ENCODE results near the gene FMO1.

The FMO1 gene

DNA sequence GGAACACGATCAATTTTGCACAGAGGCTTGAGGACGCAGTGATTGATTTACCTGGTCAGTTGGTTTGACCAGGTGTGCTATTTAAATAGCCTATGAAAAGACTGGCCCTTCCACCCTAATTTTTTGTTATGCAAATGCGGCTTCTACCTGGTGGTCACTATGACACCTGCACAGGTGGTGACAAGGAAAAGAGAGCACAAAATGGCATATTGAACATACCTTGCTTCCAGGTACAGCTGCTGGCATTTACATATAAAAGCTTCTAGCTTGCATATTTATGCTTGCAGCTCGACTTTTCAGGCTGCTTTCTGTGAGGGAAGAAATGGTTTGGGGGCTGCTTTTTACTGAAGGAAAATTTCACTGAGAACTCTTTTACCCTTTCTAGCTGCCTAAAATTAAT is 50.4 kb downstream of the FMO1 start:
- Histone ChIP-seq H3K9ac (no peak overlapping the region), H3K4me1 (no peaks in the 10 kb centered on the region)

DNA sequence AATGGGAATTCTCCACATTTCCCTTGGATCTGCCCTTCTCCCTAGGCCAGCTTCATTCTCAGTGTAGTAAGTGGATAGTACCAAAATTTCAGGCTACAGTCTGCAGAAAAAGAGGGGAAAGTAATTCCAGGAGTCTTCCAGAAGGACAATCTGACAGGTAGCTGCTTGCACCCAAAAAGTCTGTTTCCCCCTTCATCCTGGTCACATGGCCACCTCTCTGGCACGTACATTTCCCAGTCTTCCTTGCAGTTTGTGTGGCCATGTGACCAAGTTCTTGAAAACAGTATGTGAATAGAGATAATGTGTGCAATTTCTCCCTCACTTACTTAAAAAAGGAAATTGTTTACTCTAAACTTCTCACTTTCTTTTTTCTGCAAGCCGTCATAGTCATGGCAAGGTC is 51.0 kb downstream of the FMO1 start:
- Histone ChIP-seq H3K9me3 (peaks cover 22% of the 10 kb centered on the region), H3K9ac (no peak overlapping the region), H3K27ac (no peak overlapping the region), H3K36me3 (no peaks in the 10 kb centered on the region; the same call in 1 of the 2 replicates), H3K4me1 (no peaks in the 10 kb centered on the region), H3K4me3 (no peak overlapping the region), H3K27me3 (no peaks in the 10 kb centered on the region), H4K20me1 (no peaks in the 10 kb centered on the region), H3K4me2 (no peak overlapping the region)
- no peak for TF ChIP-seq Cebpa-rat (IDR thresholded peaks at IDR 0.05)

More for the DNA sequence above, 50.4 kb downstream of the FMO1 start:
- no peak for TF ChIP-seq Cebpa-rat (IDR thresholded peaks at IDR 0.05)
- Histone ChIP-seq H3K4me3 (no peak overlapping the region), H3K27me3 (no peaks in the 10 kb centered on the region), H3K36me3 (no peaks in the 10 kb centered on the region; the same call in 1 of the 2 replicates), H4K20me1 (no peaks in the 10 kb centered on the region), H3K9me3 (peaks cover 22% of the 10 kb centered on the region), H3K4me2 (no peak overlapping the region), H3K27ac (no peak overlapping the region)

DNA sequence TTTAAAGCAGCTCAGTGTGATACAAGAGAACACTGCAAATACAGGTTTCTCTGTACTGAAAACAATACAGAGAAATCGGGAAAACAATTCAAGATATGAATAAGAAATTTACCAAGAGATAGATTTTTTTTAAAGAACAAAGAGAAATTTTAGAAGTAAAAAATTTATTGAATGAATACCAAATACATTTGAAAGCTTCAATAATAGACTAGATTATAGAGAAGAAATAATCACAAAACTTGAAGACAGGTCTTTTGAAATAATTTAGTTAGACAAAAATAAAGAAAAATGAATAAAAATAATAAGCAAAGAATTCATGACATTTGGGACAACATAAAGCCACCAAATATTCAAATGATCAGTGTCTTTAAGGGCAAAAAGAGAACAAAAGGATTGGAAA is 52.1 kb downstream of the FMO1 start:
- Histone ChIP-seq H3K9ac (no peak overlapping the region), H3K4me3 (no peak overlapping the region), H3K36me3 (no peaks in the 10 kb centered on the region; the same call in 1 of the 2 replicates), H3K4me2 (no peak overlapping the region), H3K4me1 (no peaks in the 10 kb centered on the region), H3K27ac (no peak overlapping the region), H3K27me3 (no peaks in the 10 kb centered on the region), H4K20me1 (no peaks in the 10 kb centered on the region), H3K9me3 (peaks cover 22% of the 10 kb centered on the region)
- no peak for TF ChIP-seq Cebpa-rat (IDR thresholded peaks at IDR 0.05)

DNA sequence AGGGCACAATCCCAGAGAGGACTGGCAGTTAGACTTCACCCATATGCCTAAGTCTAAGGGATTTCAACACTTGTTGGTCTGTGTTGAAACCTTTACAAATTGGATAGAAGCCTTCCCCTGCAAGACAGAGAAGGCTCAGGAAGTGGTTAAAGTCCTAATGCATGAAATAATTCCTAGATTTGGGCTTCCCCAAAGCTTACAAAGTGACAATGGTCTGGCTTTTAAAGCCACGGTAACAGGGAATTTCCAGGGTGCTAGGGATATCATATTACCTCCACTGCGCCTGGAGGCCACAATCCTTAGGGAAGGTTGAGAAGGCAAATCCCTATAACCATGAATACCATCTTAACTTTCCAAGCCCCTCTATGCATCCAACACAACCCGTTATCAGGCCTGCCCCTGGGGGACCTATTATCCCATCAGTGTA is 62.4 kb downstream of the FMO1 start:
- Histone ChIP-seq H3K9me3 (no peaks in the 10 kb centered on the region), H4K20me1 (no peaks in the 10 kb centered on the region), H3K27me3 (no peaks in the 10 kb centered on the region), H3K27ac (no peak overlapping the region), H3K9ac (no peak overlapping the region), H3K36me3 (no peaks in the 10 kb centered on the region), H3K4me1 (0 out of 2 replicates have a peak, but pooled peaks cover 6% of the 10 kb centered on the region), H3K4me2 (no peak overlapping the region), H3K4me3 (no peak overlapping the region)
- TF ChIP-seq Cebpa-rat (IDR thresholded peaks at IDR 0.05), result no peak

DNA sequence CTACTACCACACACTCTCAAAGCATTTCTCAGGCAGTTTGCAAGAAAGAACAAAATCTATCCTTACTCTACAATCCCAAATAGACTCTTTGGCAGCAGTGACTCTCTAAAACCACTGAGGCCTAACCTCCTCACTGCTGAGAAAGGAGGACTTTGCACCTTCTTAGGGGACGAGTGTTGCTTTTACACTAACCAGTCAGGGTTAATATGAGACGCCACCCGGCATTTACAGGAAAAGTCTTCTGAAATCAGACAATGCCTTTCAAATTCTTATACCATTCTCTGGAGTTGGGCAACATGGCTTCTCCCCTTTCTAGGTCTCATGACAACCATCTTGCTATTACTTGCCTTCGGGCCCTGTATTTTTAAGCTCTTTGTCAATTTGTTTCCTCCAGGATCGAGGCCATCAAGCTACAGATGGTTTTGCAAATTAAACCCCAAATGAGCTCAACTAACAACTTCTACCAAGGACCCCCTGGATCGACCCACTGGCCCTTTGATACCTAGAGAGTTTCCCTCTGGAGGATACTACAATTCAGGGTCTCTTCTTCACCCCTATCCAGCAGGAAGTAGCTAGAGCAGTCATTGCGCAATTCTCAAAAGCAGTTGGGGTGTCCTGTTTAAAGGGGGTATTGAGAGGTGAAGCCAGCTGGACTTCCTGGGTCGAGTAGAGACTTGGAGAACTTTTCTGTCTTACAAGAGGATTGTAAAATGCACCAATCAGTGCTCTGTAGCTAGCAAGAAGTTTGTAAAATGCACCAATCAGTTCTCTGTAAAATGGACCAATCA is 63.7 kb downstream of the FMO1 start:
- no peak overlapping the region for H3K9ac ChIP-seq
- H3K4me2 ChIP-seq, result no peak overlapping the region
- H3K27ac ChIP-seq, result no peak overlapping the region
- no peak overlapping the region for H3K4me3 ChIP-seq
- H3K27me3 ChIP-seq, result no peaks in the 10 kb centered on the region
- 0 out of 2 replicates have a peak, but pooled peaks cover 6% of the 10 kb centered on the region for H3K4me1 ChIP-seq
- no peaks in the 10 kb centered on the region for H4K20me1 ChIP-seq
- TF ChIP-seq Cebpa-rat (IDR thresholded peaks at IDR 0.05), result peak; percentile 85
- H3K9me3 ChIP-seq, result no peaks in the 10 kb centered on the region
- H3K36me3 ChIP-seq, result no peaks in the 10 kb centered on the region

GRCh38 chr1:171313319-171313834 is 65.1 kb downstream of the FMO1 start:
- Histone ChIP-seq H3K4me3 (no peak overlapping the region), H3K9me3 (no peaks in the 10 kb centered on the region), H3K27me3 (no peaks in the 10 kb centered on the region), H3K27ac (no peak overlapping the region), H3K4me2 (peak overlapping the region; percentile 20; the same call in 1 of the 2 replicates), H3K4me1 (0 out of 2 replicates have a peak, but pooled peaks cover 6% of the 10 kb centered on the region), H3K9ac (no peak overlapping the region), H4K20me1 (no peaks in the 10 kb centered on the region), H3K36me3 (no peaks in the 10 kb centered on the region)
- no peak for TF ChIP-seq Cebpa-rat (IDR thresholded peaks at IDR 0.05)

- H3K9me3 ChIP-seq, result peaks cover 2% of the 10 kb centered on the region; the same call in 1 of the 2 replicates
- no peak within 1 kb of the TSS for H3K4me3 ChIP-seq
- H3K9ac ChIP-seq, result no peak within 1 kb of the TSS
- TF ChIP-seq Cebpa-rat (IDR thresholded peaks at IDR 0.05), result no peak
- H4K20me1 ChIP-seq, result no peaks in the 10 kb centered on the region
- no peak within 1 kb of the TSS for H3K27ac ChIP-seq
- no peaks in the 10 kb centered on the region for H3K36me3 ChIP-seq
- no peaks in the 10 kb centered on the region for H3K27me3 ChIP-seq
- H3K4me1 ChIP-seq, result 0 out of 2 replicates have a peak, but pooled peaks cover 6% of the 10 kb centered on the region
- H3K4me2 ChIP-seq, result peak within 1 kb of the TSS; percentile 20; the same call in 1 of the 2 replicates
Observed at GRCh38 chr1:171313835-171314320, 65.6 kb downstream of the FMO1 start, which contains the start of gene FMO4. FMO4 (plus strand) TSS chr1:171314183; CDS start chr1:171319826, 5,643 bp downstream.

GRCh38 chr1:171329251-171329650 is 81.0 kb downstream of the FMO1 start:
- no peak overlapping the region for H3K4me3 ChIP-seq
- H3K36me3 ChIP-seq, result no peaks in the 10 kb centered on the region
- H3K4me1 ChIP-seq, result no peaks in the 10 kb centered on the region
- H3K9me3 ChIP-seq, result 0 out of 2 replicates have a peak, but pooled peaks cover 3% of the 10 kb centered on the region
- no peak overlapping the region for H3K4me2 ChIP-seq
- no peaks in the 10 kb centered on the region for H4K20me1 ChIP-seq
- H3K9ac ChIP-seq, result no peak overlapping the region
- no peaks in the 10 kb centered on the region for H3K27me3 ChIP-seq
- no peak for TF ChIP-seq Cebpa-rat (IDR thresholded peaks at IDR 0.05)
- H3K27ac ChIP-seq, result no peak overlapping the region

DNA sequence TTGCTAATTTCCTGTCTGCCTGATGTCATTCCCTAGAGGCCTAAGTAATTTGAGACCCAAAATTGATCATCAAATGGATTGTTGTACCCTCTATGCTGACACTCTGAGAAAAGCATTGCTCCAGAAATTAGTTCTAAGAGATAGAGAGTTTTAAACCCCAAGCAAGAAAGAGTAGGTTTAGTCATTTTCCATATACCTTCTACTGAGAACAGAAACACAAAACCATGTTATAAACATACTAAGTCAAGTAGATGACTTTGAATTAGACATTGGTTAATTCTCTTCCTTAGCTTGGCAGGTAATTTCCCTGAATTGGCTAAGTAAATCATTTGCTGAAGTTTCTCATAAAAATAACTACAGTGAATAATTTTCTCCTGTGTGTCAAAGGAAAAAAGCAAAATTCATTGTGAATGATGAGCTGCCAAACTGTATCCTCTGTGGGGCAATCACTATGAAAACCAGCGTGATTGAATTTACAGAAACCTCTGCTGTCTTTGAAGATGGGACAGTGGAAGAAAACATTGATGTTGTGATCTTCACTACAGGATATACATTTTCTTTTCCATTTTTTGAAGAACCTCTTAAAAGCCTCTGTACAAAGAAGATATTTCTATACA is 85.8 kb downstream of the FMO1 start:
- no peaks in the 10 kb centered on the region for H3K4me1 ChIP-seq
- H3K9ac ChIP-seq, result no peak overlapping the region
- no peaks in the 10 kb centered on the region for H3K36me3 ChIP-seq
- 0 out of 2 replicates have a peak, but pooled peaks cover 3% of the 10 kb centered on the region for H3K9me3 ChIP-seq
- no peaks in the 10 kb centered on the region for H4K20me1 ChIP-seq
- no peak overlapping the region for H3K4me2 ChIP-seq
- no peak for TF ChIP-seq Cebpa-rat (IDR thresholded peaks at IDR 0.05)
- H3K27ac ChIP-seq, result no peak overlapping the region
- no peaks in the 10 kb centered on the region for H3K27me3 ChIP-seq
- no peak overlapping the region for H3K4me3 ChIP-seq

Data from BLaER1 (cell line).